ENCODE measurements around the gene STON2. TPM values are rescaled to one million over a fixed set of nuclear protein-coding genes. Genes with fewer than 3 reads are reported as not detected.
"Not testable (repeated sequence)": the region's sequence is repeated elsewhere in the genome, so short reads cannot be mapped to it uniquely, and the experiment has no call there.

Gene STON2
- total RNA-seq, 1 experiment from 2014 or later = 0.36 TPM

- DNase-seq (ENCODE audit: low read depth, low spot score) (no peak), ATAC-seq (no peak)
- Histone ChIP-seq H3K9me3 (ENCODE audit: control insufficient read depth, insufficient read depth, low read depth, low read length) (no peaks in the 10 kb centered on the region), H3K27ac (ENCODE audit: low read length) (no peak overlapping the region), H3K4me1 (ENCODE audit: control insufficient read depth, insufficient read depth, low read length) (no peaks in the 10 kb centered on the region), H3K36me3 (ENCODE audit: control insufficient read depth, insufficient read depth, low read length) (no peaks in the 10 kb centered on the region), H3K27me3 (ENCODE audit: control insufficient read depth, insufficient read depth, low read length) (no peaks in the 10 kb centered on the region), H3K4me3 (ENCODE audit: low read depth in 2 of 2, low read length in 2 of 2) (no peak overlapping the region)
- BruUV-seq (replicated peaks) = no TSS peak
- ChIA-PET CTCF (no interaction called here), POLR2A (no interaction called here)
- TF ChIP-seq REST (IDR thresholded peaks at IDR 0.05; ENCODE audit: insufficient read depth in 1 of 2, low read depth in 2 of 2, low read length in 1 of 2) = no peak
- TF ChIP-seq CTCF (IDR thresholded peaks at IDR 0.05) = no peak
- TF ChIP-seq TCF7L2 (IDR thresholded peaks at IDR 0.05; ENCODE audit: low read depth, low read length) = no peak
- no peak for TF ChIP-seq POLR2AphosphoS5 (IDR thresholded peaks at IDR 0.05; ENCODE audit: low read depth, low read length)
- TF ChIP-seq SIN3A (IDR thresholded peaks at IDR 0.05; ENCODE audit: borderline replicate concordance, insufficient read depth, low read depth, low read length) = no peak
- intact Hi-C loops (cut with micrococcal nuclease; ENCODE audit: unreplicated experiment) (no loop called here), in situ Hi-C loops (cut with HindIII; ENCODE audit: low pct_unique_long_range_greater_than_20kb, low sequenced_read_pairs) (no loop called here)
Observed at GRCh38 chr14:81245771-81246170, 154.4 kb downstream of the STON2 start.

- H3K27me3 ChIP-seq (ENCODE audit: control insufficient read depth, insufficient read depth, low read length); CTCF ChIA-PET; H3K9me3 ChIP-seq (ENCODE audit: control insufficient read depth, insufficient read depth, low read depth, low read length); H3K4me3 ChIP-seq (ENCODE audit: low read depth in 2 of 2, low read length in 2 of 2); POLR2A ChIA-PET; H3K4me1 ChIP-seq (ENCODE audit: control insufficient read depth, insufficient read depth, low read length); H3K27ac ChIP-seq (ENCODE audit: low read length); BruUV-seq (replicated peaks); intact Hi-C loops (cut with micrococcal nuclease; ENCODE audit: unreplicated experiment); ATAC-seq; DNase-seq (ENCODE audit: low read depth, low spot score); H3K36me3 ChIP-seq (ENCODE audit: control insufficient read depth, insufficient read depth, low read length); in situ Hi-C loops (cut with HindIII; ENCODE audit: low pct_unique_long_range_greater_than_20kb, low sequenced_read_pairs): not testable (repeated sequence)
Observed at GRCh38 chr14:81244431-81244830, 155.7 kb downstream of the STON2 start.

GRCh38 chr14:81243499-81243898, 156.6 kb downstream of the STON2 start:
- no peak for DNase-seq (ENCODE audit: low read depth, low spot score)
- Histone ChIP-seq H3K4me3 (ENCODE audit: low read depth in 2 of 2, low read length in 2 of 2) (no peak overlapping the region), H3K4me1 (ENCODE audit: control insufficient read depth, insufficient read depth, low read length) (no peaks in the 10 kb centered on the region), H3K36me3 (ENCODE audit: control insufficient read depth, insufficient read depth, low read length) (no peaks in the 10 kb centered on the region), H3K9me3 (ENCODE audit: control insufficient read depth, insufficient read depth, low read depth, low read length) (no peaks in the 10 kb centered on the region), H3K27me3 (ENCODE audit: control insufficient read depth, insufficient read depth, low read length) (no peaks in the 10 kb centered on the region), H3K27ac (ENCODE audit: low read length) (no peak overlapping the region)
- BruUV-seq (replicated peaks) = no TSS peak
- ChIA-PET CTCF (no interaction called here), POLR2A (no interaction called here)
- no peak for ATAC-seq
- no peak for TF ChIP-seq CTCF (IDR thresholded peaks at IDR 0.05)
- no peak for TF ChIP-seq TCF7L2 (IDR thresholded peaks at IDR 0.05; ENCODE audit: low read depth, low read length)
- no peak for TF ChIP-seq REST (IDR thresholded peaks at IDR 0.05; ENCODE audit: insufficient read depth in 1 of 2, low read depth in 2 of 2, low read length in 1 of 2)
- no peak for TF ChIP-seq SIN3A (IDR thresholded peaks at IDR 0.05; ENCODE audit: borderline replicate concordance, insufficient read depth, low read depth, low read length)
- TF ChIP-seq POLR2AphosphoS5 (IDR thresholded peaks at IDR 0.05; ENCODE audit: low read depth, low read length) = no peak
- in situ Hi-C loops (cut with HindIII; ENCODE audit: low pct_unique_long_range_greater_than_20kb, low sequenced_read_pairs) = no loop called here
- intact Hi-C loops (cut with micrococcal nuclease; ENCODE audit: unreplicated experiment) = no loop called here

GRCh38 chr14:81236849-81237248, 163.3 kb downstream of the STON2 start:
- H3K4me1 ChIP-seq (ENCODE audit: control insufficient read depth, insufficient read depth, low read length); H3K27ac ChIP-seq (ENCODE audit: low read length); DNase-seq (ENCODE audit: low read depth, low spot score); H3K27me3 ChIP-seq (ENCODE audit: control insufficient read depth, insufficient read depth, low read length); BruUV-seq (replicated peaks); H3K36me3 ChIP-seq (ENCODE audit: control insufficient read depth, insufficient read depth, low read length); H3K4me3 ChIP-seq (ENCODE audit: low read depth in 2 of 2, low read length in 2 of 2); H3K9me3 ChIP-seq (ENCODE audit: control insufficient read depth, insufficient read depth, low read depth, low read length); CTCF ChIA-PET; ATAC-seq; in situ Hi-C loops (cut with HindIII; ENCODE audit: low pct_unique_long_range_greater_than_20kb, low sequenced_read_pairs); POLR2A ChIA-PET; intact Hi-C loops (cut with micrococcal nuclease; ENCODE audit: unreplicated experiment): not testable (repeated sequence)
